Measurements from ENCODE around the gene ZNF608.

Gene ZNF608

DNA sequence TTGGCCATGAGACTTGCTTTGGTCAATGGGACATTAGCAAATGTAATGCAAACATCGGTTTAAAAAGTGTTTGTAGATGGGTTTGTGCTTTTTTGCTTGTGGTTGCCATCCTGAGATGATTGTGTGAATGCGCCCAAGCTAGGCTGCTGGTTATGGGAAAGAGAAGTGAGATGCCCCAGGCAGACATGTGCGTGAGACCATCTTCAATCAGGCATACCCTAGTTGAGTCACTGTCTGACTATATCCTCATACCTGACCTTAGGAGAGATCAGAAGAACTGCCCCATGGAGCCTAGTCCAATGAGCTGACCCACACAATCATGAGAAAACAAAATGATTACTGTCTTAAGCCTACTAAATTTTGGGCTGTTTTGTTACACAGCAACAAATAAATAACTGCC lies 36.8 kb upstream of the ZNF608 start:
- no peak for DNase-seq (ENCODE audit: low read depth)
- H3K4me3 ChIP-seq (ENCODE audit: control insufficient read depth, low read depth, low read length): no peak overlapping the region
- TF ChIP-seq, protein P1, sequence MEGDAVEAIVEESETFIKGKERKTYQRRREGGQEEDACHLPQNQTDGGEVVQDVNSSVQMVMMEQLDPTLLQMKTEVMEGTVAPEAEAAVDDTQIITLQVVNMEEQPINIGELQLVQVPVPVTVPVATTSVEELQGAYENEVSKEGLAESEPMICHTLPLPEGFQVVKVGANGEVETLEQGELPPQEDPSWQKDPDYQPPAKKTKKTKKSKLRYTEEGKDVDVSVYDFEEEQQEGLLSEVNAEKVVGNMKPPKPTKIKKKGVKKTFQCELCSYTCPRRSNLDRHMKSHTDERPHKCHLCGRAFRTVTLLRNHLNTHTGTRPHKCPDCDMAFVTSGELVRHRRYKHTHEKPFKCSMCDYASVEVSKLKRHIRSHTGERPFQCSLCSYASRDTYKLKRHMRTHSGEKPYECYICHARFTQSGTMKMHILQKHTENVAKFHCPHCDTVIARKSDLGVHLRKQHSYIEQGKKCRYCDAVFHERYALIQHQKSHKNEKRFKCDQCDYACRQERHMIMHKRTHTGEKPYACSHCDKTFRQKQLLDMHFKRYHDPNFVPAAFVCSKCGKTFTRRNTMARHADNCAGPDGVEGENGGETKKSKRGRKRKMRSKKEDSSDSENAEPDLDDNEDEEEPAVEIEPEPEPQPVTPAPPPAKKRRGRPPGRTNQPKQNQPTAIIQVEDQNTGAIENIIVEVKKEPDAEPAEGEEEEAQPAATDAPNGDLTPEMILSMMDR (conservative IDR thresholded peaks at IDR 0.05; ENCODE audit: control insufficient read depth, insufficient read depth, low read depth, low read length): no peak

DNA sequence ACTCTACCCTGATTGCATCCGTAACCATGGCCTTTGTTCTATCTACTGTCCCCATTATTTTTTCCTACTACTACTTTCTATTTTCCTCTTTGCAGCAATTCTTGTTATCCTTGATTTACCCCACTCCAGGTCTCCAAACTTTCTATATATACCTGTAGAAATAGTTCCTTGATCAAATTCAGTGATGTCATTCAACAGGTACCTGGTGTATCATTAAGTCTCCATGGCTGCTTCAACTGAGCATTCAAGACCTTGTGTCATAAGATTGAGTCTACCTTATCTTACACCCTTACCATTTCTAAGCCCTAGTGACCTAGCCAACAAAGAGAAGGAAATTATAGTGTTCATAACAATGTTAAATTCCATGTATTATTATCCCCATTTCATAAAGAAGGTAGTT lies 35.8 kb upstream of the ZNF608 start:
- no peak for DNase-seq (ENCODE audit: low read depth)
- TF ChIP-seq, protein P1 (conservative IDR thresholded peaks at IDR 0.05; ENCODE audit: control insufficient read depth, insufficient read depth, low read depth, low read length): no peak
- H3K4me3 ChIP-seq (ENCODE audit: control insufficient read depth, low read depth, low read length): no peak overlapping the region

DNA sequence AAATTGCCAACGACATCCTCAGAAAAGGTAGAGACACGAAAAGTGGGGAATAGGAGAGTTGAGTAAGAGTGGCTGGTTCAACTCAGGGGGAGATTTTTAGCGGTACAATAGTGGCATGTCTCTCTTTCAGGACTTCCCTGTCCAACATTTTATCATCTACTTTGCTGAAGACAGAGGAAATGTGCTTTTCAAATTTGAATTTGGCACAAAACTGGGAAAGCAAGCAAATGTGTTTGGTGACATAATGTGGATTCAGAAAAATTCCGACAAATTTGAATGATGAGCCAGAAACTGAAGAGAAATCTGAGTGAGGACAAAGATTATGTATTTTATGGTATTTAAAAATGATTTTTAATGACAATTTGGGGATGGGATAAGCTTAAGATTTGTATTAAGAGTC lies 33.6 kb upstream of the ZNF608 start:
- no peak for DNase-seq (ENCODE audit: low read depth)
- no peak overlapping the region for H3K4me3 ChIP-seq (ENCODE audit: control insufficient read depth, low read depth, low read length)
- TF ChIP-seq, protein P1 (conservative IDR thresholded peaks at IDR 0.05; ENCODE audit: control insufficient read depth, insufficient read depth, low read depth, low read length): no peak

DNA sequence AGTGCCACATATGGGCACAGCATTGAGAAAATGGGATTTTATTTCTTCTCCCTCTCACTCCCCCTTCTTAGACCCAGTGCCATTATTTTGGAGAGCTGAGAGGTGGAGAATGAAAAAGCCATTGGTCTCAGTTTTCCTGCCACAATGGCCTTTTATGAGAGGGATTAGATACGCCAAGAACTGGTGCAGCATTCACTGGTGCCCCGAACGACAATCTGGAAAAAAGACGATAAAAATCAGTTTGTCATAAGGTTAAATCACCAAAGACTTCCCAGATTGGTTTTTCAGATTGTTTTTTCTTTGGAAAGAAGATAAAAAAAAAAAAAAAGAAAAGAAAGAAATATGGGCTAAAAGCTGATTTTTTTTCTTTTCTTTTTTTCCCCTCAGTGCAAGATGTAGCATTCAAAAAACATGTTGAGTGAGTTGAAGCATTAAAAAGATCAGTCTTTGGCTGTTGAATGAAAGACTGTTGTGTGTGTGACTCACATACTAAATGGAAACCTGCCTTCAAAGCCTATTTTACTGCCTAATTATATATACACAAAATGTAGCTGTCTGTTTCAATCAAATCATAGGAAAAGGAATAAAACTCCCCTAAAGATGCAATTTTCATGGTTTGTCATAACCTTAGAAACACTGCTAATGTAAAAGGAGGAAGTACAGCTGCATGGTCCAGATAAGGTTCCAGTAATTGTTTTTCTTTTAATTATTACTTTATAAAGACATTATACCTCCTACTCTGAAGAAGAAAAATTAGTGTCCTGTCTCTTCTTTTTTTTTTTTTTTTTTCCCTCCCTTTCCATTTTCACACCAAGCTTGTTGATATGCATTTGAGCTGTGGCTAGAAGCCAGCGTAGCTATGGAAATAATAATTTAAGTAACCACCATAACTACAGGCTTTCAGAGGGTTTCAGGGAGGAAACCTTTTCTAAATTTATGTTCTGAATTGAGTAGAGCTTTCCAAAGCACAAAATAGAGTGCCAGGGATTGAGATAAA lies 27.2 kb upstream of the ZNF608 start:
- DNase-seq (ENCODE audit: low read depth): no peak
- TF ChIP-seq, protein P1 (conservative IDR thresholded peaks at IDR 0.05; ENCODE audit: control insufficient read depth, insufficient read depth, low read depth, low read length): no peak

DNA sequence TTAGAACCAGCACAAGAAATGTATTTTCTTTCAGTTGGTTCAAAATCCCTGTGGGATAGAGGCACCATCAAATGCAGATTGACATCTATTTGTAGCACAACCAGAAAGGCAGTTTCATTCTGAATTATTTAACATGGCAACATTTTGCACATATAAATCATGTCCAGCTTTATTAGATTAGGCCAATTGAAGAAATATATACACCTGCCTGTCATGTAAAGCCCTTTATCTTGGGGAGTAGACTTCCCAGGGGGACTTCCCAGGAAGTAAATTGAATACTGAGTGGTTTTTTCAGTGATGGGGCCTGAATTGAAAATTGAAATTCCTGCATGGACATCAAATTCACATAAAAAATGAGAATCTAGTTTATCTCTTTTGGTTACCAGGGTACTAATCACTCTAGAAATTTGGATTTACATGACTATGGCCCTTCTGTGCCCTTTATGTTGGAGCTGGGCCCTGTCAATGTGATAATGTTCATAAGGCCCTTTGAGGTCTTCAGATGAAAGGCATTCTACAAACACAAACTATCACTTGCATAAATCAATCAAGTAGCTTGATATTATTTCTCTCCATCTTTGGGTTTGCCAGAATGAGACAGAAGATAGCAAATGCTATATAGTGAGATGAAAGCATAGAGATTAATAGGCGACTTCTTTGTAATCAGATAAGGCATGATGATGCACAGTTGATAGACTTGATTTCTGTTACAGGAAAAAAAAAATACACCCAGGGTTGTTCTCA lies 26.2 kb upstream of the ZNF608 start:
- TF ChIP-seq, protein P1 (conservative IDR thresholded peaks at IDR 0.05; ENCODE audit: control insufficient read depth, insufficient read depth, low read depth, low read length): no peak
- no peak overlapping the region for H3K4me3 ChIP-seq (ENCODE audit: control insufficient read depth, low read depth, low read length)
- DNase-seq (ENCODE audit: low read depth): no peak

More for the DNA sequence above, 27.2 kb upstream of the ZNF608 start:
- H3K4me3 ChIP-seq (ENCODE audit: control insufficient read depth, low read depth, low read length): no peak overlapping the region

DNA sequence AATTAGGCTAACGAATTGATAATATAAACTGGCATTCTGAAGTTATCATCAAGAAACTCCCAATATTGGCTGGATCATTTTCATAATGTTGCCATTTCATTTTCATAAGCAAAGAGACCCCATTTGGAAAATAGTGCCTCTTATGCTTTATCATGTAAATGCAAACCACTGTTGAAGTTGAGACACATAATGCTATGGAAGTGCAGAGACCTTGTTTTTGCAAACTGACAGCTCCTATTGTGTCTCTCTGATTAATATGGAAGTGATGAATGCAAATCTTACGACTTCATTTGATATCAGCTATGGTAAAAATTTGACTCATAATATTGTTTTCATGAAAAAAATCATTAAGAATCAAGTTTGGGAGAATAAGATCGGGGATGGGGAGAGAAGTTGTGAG lies 25.3 kb upstream of the ZNF608 start:
- DNase-seq (ENCODE audit: low read depth): no peak
- TF ChIP-seq, protein P1 (conservative IDR thresholded peaks at IDR 0.05; ENCODE audit: control insufficient read depth, insufficient read depth, low read depth, low read length): no peak

More for the DNA sequence above, 25.3 kb upstream of the ZNF608 start:
- no peak overlapping the region for H3K4me3 ChIP-seq (ENCODE audit: control insufficient read depth, low read depth, low read length)

Measured in fibroblast of mammary gland (primary cell).